GM19467 (cell line): ENCODE data around the gene NPFF.
"Not testable (repeated sequence)": the region's sequence is repeated elsewhere in the genome, so short reads cannot be mapped to it uniquely, and the experiment has no call there.

Experiments
- ATAC-seq: cut with Tn5 transposase; IDR thresholded peaks from one replicate; pipeline ENCODE4 v1.9.1; 2021; ENCODE audit warnings: mild to moderate bottlenecking, moderate library complexity; ENCODE audit not compliant: unreplicated experiment

Gene NPFF, protein sequence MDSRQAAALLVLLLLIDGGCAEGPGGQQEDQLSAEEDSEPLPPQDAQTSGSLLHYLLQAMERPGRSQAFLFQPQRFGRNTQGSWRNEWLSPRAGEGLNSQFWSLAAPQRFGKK

DNA sequence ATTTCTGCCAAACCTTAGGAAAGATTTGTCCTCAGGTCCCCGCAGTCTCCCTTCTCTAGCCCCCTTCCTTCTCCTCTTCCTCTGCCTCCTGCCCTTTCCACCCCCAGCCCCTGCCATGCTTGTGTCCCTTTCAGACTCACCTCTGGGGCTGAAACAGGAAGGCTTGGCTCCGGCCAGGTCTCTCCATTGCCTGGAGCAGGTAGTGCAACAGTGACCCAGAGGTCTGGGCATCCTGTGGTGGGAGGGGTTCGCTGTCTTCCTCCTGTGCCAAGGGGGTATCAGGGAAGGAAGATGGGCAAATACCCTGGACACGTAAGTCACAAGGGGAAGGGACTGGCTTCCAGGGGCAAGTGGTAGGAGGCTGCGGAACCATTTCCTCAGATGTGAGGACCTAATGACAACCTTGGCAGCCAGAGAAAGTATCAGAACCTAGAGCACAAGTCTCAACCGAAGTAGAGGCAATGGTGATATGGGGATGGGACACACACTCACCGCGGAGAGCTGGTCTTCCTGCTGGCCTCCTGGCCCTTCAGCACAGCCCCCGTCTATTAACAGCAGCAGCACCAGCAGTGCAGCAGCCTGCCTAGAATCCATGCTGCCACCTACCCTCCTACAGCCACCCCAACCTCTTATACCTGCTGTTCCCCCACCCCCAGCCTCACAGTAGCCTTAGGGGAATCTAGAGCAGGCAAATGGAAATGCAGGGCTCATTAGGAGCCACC is at the start of gene NPFF:
Gene NPFF (minus strand): TSS at position 604 of the 722 bp plus-strand sequence. CDS start 10 bp downstream, at position 594.
- no peak for ATAC-seq

DNA sequence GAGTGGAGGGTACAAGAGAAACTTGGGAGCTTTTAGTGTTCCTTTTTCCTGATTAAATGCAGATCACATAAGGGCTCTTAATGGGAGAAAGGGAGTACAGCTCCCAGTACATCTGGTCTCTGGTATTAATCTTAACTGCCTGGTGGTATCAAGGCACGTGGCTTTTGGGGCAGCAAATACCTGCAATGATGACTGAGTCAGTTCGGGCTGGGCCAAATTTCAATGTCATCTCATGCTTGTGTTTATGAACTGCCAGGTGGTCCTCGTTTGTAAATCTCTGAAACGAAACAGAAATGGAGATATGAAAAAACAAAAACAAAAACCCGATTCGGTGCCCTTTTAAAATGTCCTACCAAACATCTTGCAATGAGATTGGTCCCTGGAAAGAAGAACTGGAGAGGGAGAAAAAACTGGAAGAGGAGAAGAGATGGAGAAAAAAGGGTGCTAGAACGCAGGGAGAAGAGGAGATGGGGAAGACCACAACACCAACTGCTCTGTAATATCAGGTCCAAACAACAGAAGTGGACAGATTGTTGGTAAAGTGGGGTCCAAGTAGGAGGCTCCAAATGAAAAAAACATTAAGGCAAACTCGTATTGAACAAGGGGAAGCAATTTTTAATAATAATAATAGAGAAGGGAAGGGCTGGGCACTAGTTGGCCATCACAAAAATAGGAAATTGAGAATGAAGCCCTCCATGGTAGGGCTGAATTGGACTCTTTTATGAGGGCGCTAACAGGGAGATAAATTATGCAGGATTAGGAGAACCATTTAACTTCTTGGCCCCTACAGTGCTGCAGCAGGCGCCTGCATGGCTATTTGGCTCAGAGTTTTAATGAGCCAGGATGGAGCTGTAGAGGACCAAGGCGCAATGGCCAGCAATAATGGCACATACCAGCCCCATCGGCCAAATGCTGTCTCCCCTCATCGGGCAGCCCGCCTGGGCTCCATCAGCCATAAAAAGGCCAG is 45.4 kb upstream of the NPFF start:
- ATAC-seq = no peak

- no peak for ATAC-seq
Observed at GRCh38 chr12:53551889-53552291, 44.6 kb upstream of the NPFF start.

- no peak for ATAC-seq
Observed at GRCh38 chr12:53550595-53550994, 43.3 kb upstream of the NPFF start.

- ATAC-seq = not testable (repeated sequence)
Observed at GRCh38 chr12:53550131-53550530, 42.8 kb upstream of the NPFF start.

DNA sequence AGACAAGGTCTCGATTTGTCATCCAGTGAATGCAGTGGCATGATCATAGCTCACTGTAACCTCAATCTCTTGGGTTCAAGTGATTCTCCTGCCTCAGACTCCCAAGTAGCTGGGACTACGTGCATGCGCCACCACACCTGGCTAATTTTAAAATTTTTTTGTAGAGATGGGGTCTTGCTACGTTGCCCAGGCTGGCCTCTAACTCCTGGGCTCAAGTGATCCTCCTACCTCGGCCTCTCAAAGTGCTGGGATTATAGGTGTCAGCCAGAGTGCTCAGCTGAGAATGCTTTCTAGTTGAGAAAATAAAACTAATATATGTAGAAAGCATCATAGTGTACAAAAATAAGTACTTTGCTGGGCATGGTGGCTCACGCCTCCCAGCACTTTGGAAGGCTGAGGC is 41.1 kb upstream of the NPFF start:
- ATAC-seq = not testable (repeated sequence)

- ATAC-seq = peak; percentile 73
Observed at GRCh38 chr12:53543539-53543938, 36.3 kb upstream of the NPFF start.

DNA sequence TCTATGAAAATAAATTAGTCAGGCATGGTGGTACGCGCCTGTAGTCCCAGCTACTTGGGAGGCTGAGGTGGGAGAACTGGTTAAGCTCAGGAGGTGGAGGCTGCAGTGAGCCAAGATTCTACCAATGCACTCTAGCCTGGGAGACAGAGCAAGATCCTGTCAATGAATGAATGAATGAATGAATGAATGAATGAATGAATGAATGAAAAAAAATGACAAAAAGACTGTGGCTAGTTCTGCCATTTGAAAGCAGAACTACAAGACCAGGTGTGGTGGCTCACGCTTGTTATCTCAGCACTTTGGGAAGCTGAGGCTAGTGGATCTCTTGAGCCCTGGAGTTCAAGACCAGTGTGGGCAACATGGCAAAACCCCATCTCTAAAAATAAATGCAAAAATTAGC is 32.2 kb upstream of the NPFF start:
- ATAC-seq = no peak

- no peak for ATAC-seq
Observed at GRCh38 chr12:53538209-53538689, 31.0 kb upstream of the NPFF start.

DNA sequence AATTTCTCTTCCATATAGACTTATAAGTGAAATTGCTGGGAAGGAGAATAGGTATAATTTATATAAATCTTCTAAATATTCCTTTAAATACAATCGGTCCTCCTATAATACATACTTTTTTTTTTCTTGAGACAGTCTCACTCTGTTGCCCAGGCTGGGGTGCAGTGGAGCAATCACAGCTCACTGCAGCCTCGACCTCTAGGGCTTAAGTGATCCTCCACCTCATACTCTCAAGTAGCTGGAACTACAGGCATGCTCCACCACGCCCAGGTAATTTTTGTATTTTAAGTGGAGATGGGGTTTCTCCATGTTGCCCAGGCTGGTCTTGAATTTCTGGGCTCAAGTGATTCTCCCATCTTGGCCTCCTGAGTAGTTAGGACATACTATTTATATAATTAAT is 29.7 kb upstream of the NPFF start:
- ATAC-seq = no peak

DNA sequence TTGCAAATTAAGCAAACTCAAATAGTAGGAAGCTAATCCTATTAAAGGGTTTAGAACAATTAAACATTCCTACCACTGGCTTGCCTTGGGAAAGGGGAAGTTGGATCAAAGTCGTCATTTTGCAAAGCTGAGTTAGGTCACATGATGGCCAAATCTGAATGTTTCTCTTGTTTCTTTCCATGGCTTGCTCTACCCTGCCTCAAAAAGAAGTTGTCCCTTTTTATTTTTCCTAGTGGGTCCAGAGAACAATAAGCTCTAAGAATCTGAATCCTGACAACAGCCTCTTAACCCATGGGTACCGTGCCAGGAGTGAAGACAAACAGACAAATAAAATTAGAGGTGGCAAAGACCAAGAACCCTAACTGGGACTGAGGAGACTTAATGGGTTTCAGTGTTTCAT is 26.2 kb upstream of the NPFF start:
- no peak for ATAC-seq

DNA sequence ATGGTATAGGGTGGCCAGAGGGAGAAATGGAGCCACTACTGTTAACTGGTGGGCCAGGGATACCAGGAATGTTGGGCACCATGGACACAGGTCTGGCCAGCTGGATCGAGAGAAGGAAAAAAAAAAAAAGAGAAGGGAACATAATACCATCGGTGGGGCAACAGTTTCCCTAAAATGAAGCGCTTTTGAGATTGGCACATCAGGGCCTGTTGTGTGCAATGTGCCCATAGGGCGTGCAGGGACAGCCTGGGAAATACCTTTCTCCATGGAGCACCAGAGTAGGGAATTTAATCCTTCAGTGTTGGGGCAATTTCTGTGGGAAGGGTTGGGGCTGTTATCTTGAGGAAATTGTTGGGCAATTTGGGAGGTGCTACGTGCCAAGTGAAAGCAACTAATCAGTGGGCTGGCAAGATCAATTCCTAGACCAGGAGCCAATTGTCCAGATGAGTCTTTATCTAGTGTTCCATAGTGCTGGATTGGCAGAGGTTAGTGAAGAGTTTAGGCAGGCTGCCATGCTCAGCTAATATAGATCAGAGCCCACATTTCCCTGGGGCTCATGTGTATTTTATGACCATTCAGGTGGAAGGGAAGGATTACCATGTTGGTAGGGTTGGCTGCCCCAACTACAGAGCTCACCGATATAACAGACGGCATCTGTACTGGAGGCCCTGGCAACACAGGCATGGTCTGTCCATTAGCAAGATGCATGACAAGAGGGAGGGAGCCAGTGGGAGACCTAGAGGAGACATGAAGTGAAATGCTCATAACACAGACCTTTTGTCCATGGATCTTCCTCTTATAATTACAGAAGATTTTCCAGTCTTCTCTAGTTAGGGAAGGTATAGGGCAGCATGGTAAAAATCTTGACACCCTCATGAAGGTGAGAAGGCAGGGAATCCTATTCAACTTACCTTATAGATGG is 25.5 kb upstream of the NPFF start:
- ATAC-seq = no peak

GRCh38 chr12:53532021-53532420 is 24.7 kb upstream of the NPFF start:
- no peak for ATAC-seq

DNA sequence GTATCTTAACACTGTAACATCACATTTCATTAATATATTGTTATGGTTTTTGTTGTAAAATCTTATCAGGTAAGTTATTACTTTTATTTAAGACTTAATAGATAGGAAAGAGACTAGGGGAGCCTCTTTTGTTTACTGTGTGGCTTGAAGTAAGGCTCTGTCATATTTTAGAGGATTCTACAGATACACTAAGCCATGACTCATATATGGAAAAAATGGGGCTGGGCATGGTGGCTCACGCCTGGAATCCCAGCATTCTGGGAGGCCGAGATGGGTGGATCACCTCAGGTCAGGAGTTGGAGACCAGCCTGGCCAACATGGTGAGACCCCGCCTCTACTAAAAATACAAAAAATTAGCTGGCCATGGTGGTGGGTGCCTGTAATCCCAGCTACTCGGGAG is 23.6 kb upstream of the NPFF start:
- no peak for ATAC-seq

DNA sequence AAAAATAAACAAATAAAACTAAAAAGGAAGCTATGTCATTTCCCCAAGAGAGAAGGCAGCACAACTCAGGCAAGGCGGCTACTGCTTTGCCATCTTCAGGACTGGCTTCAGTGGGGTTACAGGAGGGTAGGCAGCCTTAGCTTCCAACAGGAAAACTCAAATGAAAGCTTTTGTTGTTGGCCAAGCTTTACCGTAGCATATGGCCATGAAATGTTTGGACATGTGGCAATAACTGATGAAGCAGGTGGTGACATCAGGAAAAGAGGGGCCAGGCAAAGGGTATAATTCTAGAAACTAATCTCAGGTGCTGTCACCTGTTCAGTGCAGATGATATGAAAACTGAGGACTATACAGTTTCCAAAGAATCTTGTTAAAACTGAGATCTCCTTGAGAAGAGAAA is 22.8 kb upstream of the NPFF start:
- no peak for ATAC-seq

DNA sequence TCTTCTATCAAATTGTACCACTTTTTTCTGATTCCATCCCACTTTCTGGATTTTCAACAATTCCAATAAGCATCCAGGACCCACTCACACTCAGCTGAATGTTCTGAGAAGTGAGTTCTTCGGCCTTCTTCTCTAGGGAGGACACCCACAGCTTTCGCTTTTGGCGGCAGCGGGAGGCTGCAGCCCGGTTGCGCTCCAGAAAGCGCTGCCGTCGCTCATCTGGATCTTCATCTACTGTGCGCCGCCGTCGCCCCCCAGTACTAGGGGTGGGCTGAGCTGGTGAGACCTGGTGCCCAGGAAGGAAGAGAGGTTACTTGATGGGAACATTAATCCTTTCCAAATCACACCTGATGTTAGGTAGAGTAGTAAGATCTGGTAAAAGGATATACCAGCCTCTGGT is 17.2 kb upstream of the NPFF start:
- no peak for ATAC-seq

DNA sequence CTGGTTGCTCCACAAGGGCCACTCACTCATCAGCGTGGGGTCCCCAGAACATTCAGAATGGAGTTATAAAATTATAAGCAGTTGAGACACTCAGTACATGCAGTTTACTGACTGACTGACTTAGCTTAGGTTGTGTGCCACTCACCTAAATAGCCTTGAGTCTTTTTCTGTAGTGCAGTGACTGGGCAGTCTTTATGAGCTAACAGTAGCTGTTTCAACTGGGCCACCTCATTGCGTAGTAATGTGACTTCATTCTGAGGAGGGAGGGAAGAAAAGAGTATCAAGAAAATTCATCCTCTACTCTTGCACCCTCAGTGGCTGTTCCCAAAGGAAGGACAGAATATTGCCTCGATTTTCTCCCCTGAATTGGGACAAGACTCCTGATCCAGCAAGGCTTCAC is 15.8 kb upstream of the NPFF start:
- no peak for ATAC-seq

GRCh38 chr12:53518381-53518780 is 11.1 kb upstream of the NPFF start:
- no peak for ATAC-seq

DNA sequence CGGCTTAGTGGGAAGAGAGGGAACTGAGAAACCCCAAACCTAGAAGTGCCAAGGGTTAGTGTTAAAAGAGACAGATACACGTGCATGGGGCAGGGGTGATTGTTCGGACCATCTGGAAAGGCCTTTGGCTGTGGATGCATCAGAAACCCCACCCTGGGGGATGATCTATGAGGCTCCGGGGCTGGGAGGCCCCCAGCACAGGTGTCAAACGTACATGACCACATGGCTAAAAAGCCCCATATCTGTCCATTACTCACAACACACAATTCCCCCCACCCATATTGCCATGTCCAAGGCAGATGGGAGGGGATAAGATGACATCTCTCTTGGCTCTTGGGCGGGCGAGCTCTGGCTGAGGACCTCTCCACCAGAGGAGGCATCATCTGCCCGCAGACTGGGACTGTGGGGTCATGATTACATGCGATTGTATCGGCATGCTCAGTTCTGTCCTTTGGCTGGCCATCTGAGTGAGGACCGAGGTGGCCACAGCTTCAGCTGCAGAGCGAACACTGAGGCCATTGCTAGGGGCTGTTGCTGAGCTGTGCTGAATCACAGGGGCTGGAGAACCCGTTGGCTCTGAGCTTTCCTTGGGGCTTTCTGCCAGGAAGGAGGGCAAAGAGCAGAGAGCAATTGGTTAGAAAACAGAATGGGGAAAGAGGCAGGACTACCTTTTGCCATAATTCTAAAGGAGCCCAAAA is 9.6 kb upstream of the NPFF start:
- no peak for ATAC-seq

DNA sequence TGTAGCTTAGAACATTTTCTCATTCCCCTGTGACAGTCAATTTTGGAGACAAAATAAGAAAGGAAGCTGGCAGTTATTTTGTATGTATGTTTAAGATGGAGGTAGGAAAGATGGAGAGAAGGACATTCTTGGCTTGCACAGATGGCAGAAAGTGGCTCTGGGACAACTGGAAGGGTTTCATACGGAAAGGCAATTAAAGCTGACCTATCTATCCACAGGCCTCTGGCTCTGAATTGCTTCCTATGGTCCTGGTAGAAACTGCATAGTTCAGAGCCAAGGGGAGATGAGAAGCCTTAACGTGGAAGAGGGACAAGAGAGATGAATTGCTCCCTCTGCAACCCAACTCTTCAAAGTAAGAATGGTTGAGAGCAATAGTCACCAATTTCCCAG is 8.0 kb upstream of the NPFF start:
- ATAC-seq = no peak
